HepG2 (cell line): ENCODE measurements around the gene CYBC1. TPM values are rescaled to one million over a fixed set of nuclear protein-coding genes. Genes with fewer than 3 reads are reported as not detected.

Source experiments
- ARNT ChIP-seq: fragments of 450-650 bp; IDR thresholded peaks from 2 replicates; pipeline ENCODE4 v1.6.1; 2017
- CENPT ChIP-seq: sonication (generic); formaldehyde crosslinking; IDR thresholded peaks from 2 replicates; pipeline ENCODE4 v1.8.0; 2022; ENCODE audit warnings: low read depth, mild to moderate bottlenecking, moderate library complexity, missing genetic modification reagents
- ETV5 ChIP-seq: IDR thresholded peaks from 2 replicates; pipeline ENCODE4 v1.6.1; 2018; ENCODE audit warnings: missing biosample characterization, missing genetic modification reagents, inconsistent platforms, borderline replicate concordance
- GMEB1 ChIP-seq: sonication (generic); formaldehyde crosslinking; IDR thresholded peaks from 2 replicates; pipeline ENCODE4 v1.5.1; 2020; ENCODE audit warnings: missing genetic modification reagents, mild to moderate bottlenecking, borderline replicate concordance
- IKZF4 ChIP-seq: sonication (generic); formaldehyde crosslinking; IDR thresholded peaks from 2 replicates; pipeline ENCODE4 v1.5.1; 2020; ENCODE audit warnings: borderline replicate concordance, mild to moderate bottlenecking, low read depth, missing genetic modification reagents; ENCODE audit errors: not compliant biosample characterization
- IRF9 ChIP-seq: sonication (generic); formaldehyde crosslinking; IDR thresholded peaks from 2 replicates; pipeline ENCODE4 v1.8.0; 2022; ENCODE audit warnings: missing genetic modification reagents, mild to moderate bottlenecking, borderline replicate concordance
- KLF9 ChIP-seq: IDR thresholded peaks from 2 replicates; pipeline ENCODE4 v1.6.1; 2016; ENCODE audit warnings: low read depth
- NCOR1 ChIP-seq: fragments of 200-600 bp; sonication (generic); IDR thresholded peaks from 2 replicates; pipeline ENCODE4 v1.7.0; 2017; ENCODE audit warnings: antibody characterized with exemption, low read length, borderline replicate concordance
- PRDM15 ChIP-seq: sonication (generic); formaldehyde crosslinking; IDR thresholded peaks from 2 replicates; pipeline ENCODE4 v1.4.0; 2020; ENCODE audit warnings: missing genetic modification reagents
- SIN3A ChIP-seq: IDR thresholded peaks from 2 replicates; pipeline ENCODE4 v1.6.1; 2011; ENCODE audit warnings: low read depth, mild to moderate bottlenecking, control low read depth, low read length, borderline replicate concordance
- ZBTB37 ChIP-seq: sonication (generic); formaldehyde crosslinking; IDR thresholded peaks from 2 replicates; pipeline ENCODE4 v1.4.0; 2020; ENCODE audit warnings: mild to moderate bottlenecking, missing genetic modification reagents
- ZNF275 ChIP-seq: sonication (generic); formaldehyde crosslinking; IDR thresholded peaks from 2 replicates; pipeline ENCODE4 v1.8.0; 2022; ENCODE audit warnings: missing genetic modification reagents, mild to moderate bottlenecking, inconsistent platforms, borderline replicate concordance
- ZNF335 ChIP-seq: sonication (generic); formaldehyde crosslinking; IDR thresholded peaks from 2 replicates; pipeline ENCODE4 v1.4.0; 2020; ENCODE audit warnings: missing genetic modification reagents
- ZNF556 ChIP-seq: sonication (generic); formaldehyde crosslinking; IDR thresholded peaks from 2 replicates; pipeline ENCODE4 v1.4.0; 2020; ENCODE audit warnings: mild to moderate bottlenecking, missing genetic modification reagents, borderline replicate concordance
- ZNF576 ChIP-seq: sonication (generic); formaldehyde crosslinking; IDR thresholded peaks from 2 replicates; pipeline ENCODE4 v1.4.0; 2020; ENCODE audit warnings: mild to moderate bottlenecking, missing genetic modification reagents
- ZNF800 ChIP-seq: sonication (generic); formaldehyde crosslinking; IDR thresholded peaks from 2 replicates; pipeline ENCODE4 v1.4.0; 2020; ENCODE audit warnings: missing genetic modification reagents
- polyA plus RNA-seq, 8 experiments: library from polyadenylated mRNA; depleted of rRNA in 3 of 8; stranded (reverse) in 7 of 8; unstranded in 1 of 8; fragments of >200 nt; fragmentation: Illumina TruSeq in 4 of 8; extraction: Trizol in 4 of 8; gene quantifications; 2 replicates each; pipeline versions ENCODE4 v1.2.1 to v1.2.3, GENCODE V29; 2011 to 2016; ENCODE audit warnings: low read depth in 4 of 8, missing spikeins in 1 of 8, mixed read lengths in 1 of 8; ENCODE audit not compliant: insufficient read depth in 1 of 8
- total RNA-seq, 5 experiments: library from RNA; depleted of rRNA; stranded (reverse); fragments of >200 nt; fragmentation: Illumina TruSeq; extraction: Trizol; gene quantifications; 2 replicates each; pipeline ENCODE4 v1.2.3, GENCODE V29; 2016; ENCODE audit warnings: low read depth in 1 of 5

The CYBC1 gene
- total and polyA plus RNA-seq, 2 of the 13 experiments (the other 11 are each of a cell fraction or from before 2014, with no cell fraction given) = 43.4 to 44.1 TPM

GRCh38 chr17:82458179-82458884 lies 7.8 kb upstream of the CYBC1 start, which contains the start of gene NARF (continued):
- TF ChIP-seq ZNF275 (CRISPR knock-in tag) (peak; percentile 99; the same call in 1 of the 2 replicates), IRF9 (CRISPR knock-in tag) (peak; percentile 88; the same call in 1 of the 2 replicates), ZBTB37 (CRISPR knock-in tag) (no peak), ZNF576 (CRISPR knock-in tag) (no peak), ZNF800 (CRISPR knock-in tag) (peak; percentile 81), ARNT (peak; percentile 100), ZNF335 (CRISPR knock-in tag) (no peak; the same call in 1 of the 2 replicates), NCOR1 (peak; percentile 35; the same call in 1 of the 2 replicates), IKZF4 (CRISPR knock-in tag) (peak; percentile 47), ZNF556 (CRISPR knock-in tag) (peak; percentile 99), GMEB1 (CRISPR knock-in tag) (peak; percentile 96), ETV5 (CRISPR knock-in tag) (peak; percentile 73), SIN3A (peak; percentile 86; the same call in 1 of the 2 replicates), CENPT (CRISPR knock-in tag) (no peak; the same call in 1 of the 2 replicates), KLF9 (CRISPR knock-in tag) (peak; percentile 61; the same call in 1 of the 2 replicates), PRDM15 (CRISPR knock-in tag) (peak; percentile 63; the same call in 1 of the 2 replicates)
